Measurements from ENCODE around the gene NEK10. TPM values are rescaled to one million over a fixed set of nuclear protein-coding genes. Genes with fewer than 3 reads are reported as not detected.

NEK10 gene
- total RNA-seq, 1 experiment from 2014 or later = 0.34 TPM

GRCh38 chr3:27293939-27294338, 75.2 kb downstream of the NEK10 start:
- Histone ChIP-seq H3K9me3 (ENCODE audit: low read depth, low read length, poor library complexity, severe bottlenecking) (no peaks in the 10 kb centered on the region), H3K4me3 (ENCODE audit: low read depth, low read length, poor library complexity, severe bottlenecking) (no peak overlapping the region), H3K27me3 (replicated peaks; ENCODE audit: insufficient read depth, low read depth, low read length, poor library complexity) (no peaks in the 10 kb centered on the region), H3K4me1 (ENCODE audit: insufficient read depth, low read length, poor library complexity, severe bottlenecking) (no peaks in the 10 kb centered on the region), H3K36me3 (ENCODE audit: insufficient read depth, low read length, poor library complexity, severe bottlenecking) (no peaks in the 10 kb centered on the region), H3K27ac (ENCODE audit: low read depth, low read length, poor library complexity, severe bottlenecking) (no peak overlapping the region)
- BruUV-seq (replicated peaks) = no TSS peak
- ChIA-PET POLR2A (ENCODE audit: low non-redundant PET) (no interaction called here), CTCF (no interaction called here)
- no peak for TF ChIP-seq EZH2 (IDR thresholded peaks at IDR 0.05; ENCODE audit: borderline replicate concordance, low read depth, low read length, poor library complexity, severe bottlenecking)
- no peak for TF ChIP-seq CTCF (conservative IDR thresholded peaks at IDR 0.05; ENCODE audit: low read depth, low read length)
- no peak for DNase-seq (ENCODE audit: low spot score)
- intact Hi-C loops (cut with micrococcal nuclease; ENCODE audit: unreplicated experiment) = no loop called here

GRCh38 chr3:27290760-27291159, 78.4 kb downstream of the NEK10 start:
- no peaks in the 10 kb centered on the region for H3K36me3 ChIP-seq (ENCODE audit: insufficient read depth, low read length, poor library complexity, severe bottlenecking)
- no peak overlapping the region for H3K4me3 ChIP-seq (ENCODE audit: low read depth, low read length, poor library complexity, severe bottlenecking)
- no peak overlapping the region for H3K27ac ChIP-seq (ENCODE audit: low read depth, low read length, poor library complexity, severe bottlenecking)
- H3K27me3 ChIP-seq (replicated peaks; ENCODE audit: insufficient read depth, low read depth, low read length, poor library complexity) = no peaks in the 10 kb centered on the region
- CTCF ChIA-PET = no interaction called here
- TF ChIP-seq CTCF (conservative IDR thresholded peaks at IDR 0.05; ENCODE audit: low read depth, low read length) (no peak), EZH2 (IDR thresholded peaks at IDR 0.05; ENCODE audit: borderline replicate concordance, low read depth, low read length, poor library complexity, severe bottlenecking) (no peak)
- no peak for DNase-seq (ENCODE audit: low spot score)
- intact Hi-C loops (cut with micrococcal nuclease; ENCODE audit: unreplicated experiment) = no loop called here
- BruUV-seq (replicated peaks) = no TSS peak
- no peaks in the 10 kb centered on the region for H3K4me1 ChIP-seq (ENCODE audit: insufficient read depth, low read length, poor library complexity, severe bottlenecking)
- POLR2A ChIA-PET (ENCODE audit: low non-redundant PET) = no interaction called here
- no peaks in the 10 kb centered on the region for H3K9me3 ChIP-seq (ENCODE audit: low read depth, low read length, poor library complexity, severe bottlenecking)

- intact Hi-C loops (cut with micrococcal nuclease; ENCODE audit: unreplicated experiment) = no loop called here
- Histone ChIP-seq H3K9me3 (ENCODE audit: low read depth, low read length, poor library complexity, severe bottlenecking) (no peaks in the 10 kb centered on the region), H3K4me3 (ENCODE audit: low read depth, low read length, poor library complexity, severe bottlenecking) (no peak overlapping the region), H3K27ac (ENCODE audit: low read depth, low read length, poor library complexity, severe bottlenecking) (no peak overlapping the region), H3K27me3 (replicated peaks; ENCODE audit: insufficient read depth, low read depth, low read length, poor library complexity) (no peaks in the 10 kb centered on the region), H3K36me3 (ENCODE audit: insufficient read depth, low read length, poor library complexity, severe bottlenecking) (no peaks in the 10 kb centered on the region), H3K4me1 (ENCODE audit: insufficient read depth, low read length, poor library complexity, severe bottlenecking) (no peaks in the 10 kb centered on the region)
- no peak for DNase-seq (ENCODE audit: low spot score)
- ChIA-PET POLR2A (ENCODE audit: low non-redundant PET) (no interaction called here), CTCF (no interaction called here)
- no TSS peak for BruUV-seq (replicated peaks)
- TF ChIP-seq EZH2 (IDR thresholded peaks at IDR 0.05; ENCODE audit: borderline replicate concordance, low read depth, low read length, poor library complexity, severe bottlenecking) (no peak), CTCF (conservative IDR thresholded peaks at IDR 0.05; ENCODE audit: low read depth, low read length) (no peak)
These were observed 79.3 kb downstream of the NEK10 start for GRCh38 chr3:27289769-27290413.
